Osteoblast (primary cell): ENCODE data around the gene ATP10A. TPM values are rescaled to one million over a fixed set of nuclear protein-coding genes. Genes with fewer than 3 reads are reported as not detected.
A peak's percentile ranks its signal among the peaks of the same experiment; 100 is the strongest.

Source experiments
- DNase-seq: peaks from one replicate; pipeline ENCODE4 v3.0.0; 2011; ENCODE audit warnings: low spot score, mixed read lengths; ENCODE audit not compliant: insufficient read length; ENCODE audit errors: missing footprints
- H2AFZ ChIP-seq: 2 replicates; pipeline ENCODE4 v1.6.0; 2011; ENCODE audit warnings: mild to moderate bottlenecking, low read length
- H3K27ac ChIP-seq: 2 replicates; pipeline ENCODE4 v1.5.1; 2011; ENCODE audit warnings: mild to moderate bottlenecking, low read depth, low read length, moderate library complexity
- H3K27me3 ChIP-seq: 2 replicates; pipeline ENCODE4 v1.6.0; 2012; ENCODE audit warnings: mild to moderate bottlenecking, control low read depth, inconsistent platforms, low read length, moderate library complexity; ENCODE audit not compliant: insufficient read depth
- H3K36me3 ChIP-seq: 2 replicates; pipeline ENCODE4 v1.5.1; 2011; ENCODE audit warnings: mild to moderate bottlenecking, low read length, control low read depth, moderate library complexity; ENCODE audit not compliant: insufficient read depth
- H3K4me1 ChIP-seq: 2 replicates; pipeline ENCODE4 v1.5.1; 2011; ENCODE audit warnings: mild to moderate bottlenecking, low read length, control low read depth, moderate library complexity; ENCODE audit not compliant: insufficient read depth
- H3K4me2 ChIP-seq: 2 replicates; pipeline ENCODE4 v1.6.0; 2011; ENCODE audit warnings: mild to moderate bottlenecking, low read length; ENCODE audit not compliant: insufficient read depth
- H3K4me3 ChIP-seq: fragments of 200-600 bp; sonication (generic); 3 replicates; pipeline ENCODE4 v1.5.1; 2012; ENCODE audit warnings: mild to moderate bottlenecking, low read length, inconsistent platforms; ENCODE audit not compliant: insufficient read depth
- H3K79me2 ChIP-seq: 2 replicates; pipeline ENCODE4 v1.6.0; 2012; ENCODE audit warnings: mild to moderate bottlenecking, low read length, control low read depth, inconsistent platforms; ENCODE audit not compliant: insufficient read depth
- H3K9me3 ChIP-seq: 2 replicates; pipeline ENCODE4 v1.5.1; 2011; ENCODE audit warnings: low read depth, low read length, control low read depth
- H4K20me1 ChIP-seq: 2 replicates; pipeline ENCODE4 v1.6.0; 2012; ENCODE audit warnings: mild to moderate bottlenecking, low read length, control low read depth; ENCODE audit not compliant: insufficient read depth
- CTCF ChIP-seq: IDR thresholded peaks from 2 replicates; pipeline ENCODE4 v1.5.1; 2011; ENCODE audit warnings: mild to moderate bottlenecking, low read depth, low read length, moderate library complexity; ENCODE audit errors: extremely low read depth
- total RNA-seq: library from RNA; depleted of rRNA; stranded (reverse); fragments of >200 nt; gene quantifications from 2 replicates; pipeline ENCODE4 v1.2.3, GENCODE V29; 2012

Gene ATP10A
- total RNA-seq, 1 donor: 32.9 TPM

- H3K4me2 ChIP-seq: no peak overlapping the region
- no peak overlapping the region for H3K4me3 ChIP-seq
- no peaks in the 10 kb centered on the region for H3K4me1 ChIP-seq
- H2AFZ ChIP-seq: no peak overlapping the region
- no peaks in the 10 kb centered on the region for H3K27me3 ChIP-seq
- TF ChIP-seq CTCF: no peak
- H3K79me2 ChIP-seq: no peaks in the 10 kb centered on the region
- DNase-seq: no peak
- H3K9me3 ChIP-seq: no peaks in the 10 kb centered on the region
- H4K20me1 ChIP-seq: no peaks in the 10 kb centered on the region
- H3K36me3 ChIP-seq: peaks cover 28% of the 10 kb centered on the region
- no peak overlapping the region for H3K27ac ChIP-seq
Measured at GRCh38 chr15:25703726-25704125, 159.4 kb downstream of the ATP10A start.

GRCh38 chr15:25701721-25702465 lies 161.2 kb downstream of the ATP10A start:
- Histone ChIP-seq H3K9me3 (no peaks in the 10 kb centered on the region), H2AFZ (no peak overlapping the region), H4K20me1 (no peaks in the 10 kb centered on the region), H3K27ac (no peak overlapping the region), H3K79me2 (no peaks in the 10 kb centered on the region), H3K4me1 (no peaks in the 10 kb centered on the region), H3K4me2 (no peak overlapping the region), H3K27me3 (no peaks in the 10 kb centered on the region), H3K4me3 (no peak overlapping the region), H3K36me3 (peaks cover 28% of the 10 kb centered on the region)
- DNase-seq: peak; percentile 57
- TF ChIP-seq CTCF: no peak

- Histone ChIP-seq H3K4me1 (no peaks in the 10 kb centered on the region), H4K20me1 (no peaks in the 10 kb centered on the region), H3K79me2 (no peaks in the 10 kb centered on the region), H3K27me3 (no peaks in the 10 kb centered on the region), H3K4me3 (no peak overlapping the region), H3K4me2 (no peak overlapping the region), H3K36me3 (peaks cover 31% of the 10 kb centered on the region), H3K27ac (no peak overlapping the region), H2AFZ (no peak overlapping the region), H3K9me3 (no peaks in the 10 kb centered on the region)
- peak; percentile 37 for DNase-seq
- no peak for TF ChIP-seq CTCF
Measured at GRCh38 chr15:25700916-25701315, 162.2 kb downstream of the ATP10A start.

GRCh38 chr15:25697586-25697985 lies 165.5 kb downstream of the ATP10A start:
- Histone ChIP-seq H3K79me2 (no peaks in the 10 kb centered on the region), H3K4me1 (no peaks in the 10 kb centered on the region), H3K9me3 (no peaks in the 10 kb centered on the region), H3K27me3 (no peaks in the 10 kb centered on the region), H2AFZ (no peak overlapping the region), H3K36me3 (peaks cover 34% of the 10 kb centered on the region), H3K4me3 (no peak overlapping the region), H4K20me1 (no peaks in the 10 kb centered on the region), H3K4me2 (no peak overlapping the region), H3K27ac (no peak overlapping the region)
- TF ChIP-seq CTCF: no peak
- DNase-seq: no peak
